ENCODE measurements around the gene DDX31.

Gene DDX31

GRCh38 chr9:132596200-132596599 is 73.6 kb downstream of the DDX31 start:
- DNase-seq (ENCODE audit: low read depth, low spot score), result no peak

GRCh38 chr9:132595319-132595718 is 74.5 kb downstream of the DDX31 start:
- no peak for DNase-seq (ENCODE audit: low read depth, low spot score)

DNA sequence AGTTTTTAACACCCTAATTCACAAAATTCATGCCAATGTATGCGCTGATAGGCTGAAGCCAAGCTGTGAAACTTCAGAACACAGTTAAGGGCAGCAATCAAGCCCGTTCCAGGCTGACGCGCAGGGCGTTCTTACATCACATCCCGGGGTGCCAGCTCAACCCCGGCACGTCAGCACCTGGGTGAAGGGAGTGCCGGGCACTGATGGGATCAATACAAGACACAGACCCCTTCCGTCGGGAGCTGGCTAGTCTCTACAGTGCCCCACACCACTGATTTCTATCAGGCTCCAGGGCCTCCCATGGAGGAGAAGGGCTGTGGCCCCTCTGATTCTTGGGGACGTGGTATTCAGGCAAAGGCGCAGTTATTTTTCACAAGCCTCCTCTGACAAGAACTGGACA is 75.4 kb downstream of the DDX31 start:
- no peak for DNase-seq (ENCODE audit: low read depth, low spot score)

DNA sequence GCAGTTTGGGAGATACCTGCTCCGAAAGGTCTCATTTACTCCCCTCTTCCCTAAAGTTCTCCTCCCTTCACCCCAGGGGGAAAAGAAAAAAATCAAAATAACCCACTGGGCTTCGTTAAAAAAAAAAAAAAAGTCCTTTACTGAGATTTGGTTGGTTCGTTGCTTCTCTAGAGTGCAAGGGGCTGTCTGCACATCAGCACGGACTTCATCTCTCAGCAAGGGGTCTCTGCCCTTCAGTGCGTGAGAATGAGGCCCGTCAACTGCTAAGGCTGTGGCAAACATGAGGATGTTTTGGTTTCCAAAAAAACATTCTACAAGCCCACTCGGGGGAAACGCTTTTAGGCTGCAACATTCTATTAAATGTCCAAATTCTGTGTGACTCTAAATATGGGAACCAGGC is 77.3 kb downstream of the DDX31 start:
- DNase-seq (ENCODE audit: low read depth, low spot score), result no peak

DNA sequence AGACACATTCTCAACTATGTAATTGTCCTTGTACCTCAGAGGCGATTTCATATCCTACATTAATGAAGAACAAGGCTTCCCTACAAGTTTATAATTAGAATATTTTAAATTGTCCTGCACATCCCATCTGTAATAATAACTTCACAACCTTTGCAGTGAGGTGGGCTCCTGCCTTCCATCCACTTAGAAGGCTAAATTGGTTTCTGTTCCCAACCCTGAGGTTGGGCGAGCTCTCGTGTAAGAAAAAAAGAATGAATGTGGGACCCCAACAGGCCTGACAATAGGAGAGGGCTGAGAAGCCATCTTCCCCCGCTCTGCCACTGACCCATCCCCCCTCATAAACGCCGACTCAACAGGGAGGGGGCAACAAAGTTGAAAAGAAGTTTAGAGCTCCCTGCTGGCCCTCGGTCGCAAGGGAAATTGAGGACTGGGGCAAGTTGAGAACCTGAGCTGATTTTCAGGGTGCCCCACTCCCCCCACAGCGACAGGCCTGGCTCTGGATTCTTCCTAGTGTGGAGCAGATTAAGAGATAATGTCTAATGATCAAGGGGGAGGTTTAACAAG is 78.0 kb downstream of the DDX31 start:
- no peak for DNase-seq (ENCODE audit: low read depth, low spot score)

DNA sequence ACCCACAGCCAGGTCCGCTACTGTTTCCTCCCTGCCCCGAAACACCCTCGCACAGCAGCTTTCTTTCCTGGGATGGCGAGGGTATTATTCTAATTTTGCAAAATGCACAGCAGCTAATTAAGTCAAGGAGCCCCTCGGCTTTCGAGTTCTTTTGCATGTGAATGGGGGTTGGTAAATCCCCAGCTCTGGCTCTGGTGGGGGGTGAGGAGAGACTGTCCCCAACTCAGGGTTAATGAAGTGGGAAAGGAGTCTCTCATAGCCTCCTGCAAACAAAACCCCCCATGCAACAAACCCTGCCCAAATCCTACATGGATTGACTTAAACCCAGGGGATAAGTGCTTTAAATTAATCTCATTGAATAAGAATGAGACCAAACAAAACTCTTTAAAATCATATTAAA is 78.5 kb downstream of the DDX31 start:
- DNase-seq (ENCODE audit: low read depth, low spot score), result no peak

DNA sequence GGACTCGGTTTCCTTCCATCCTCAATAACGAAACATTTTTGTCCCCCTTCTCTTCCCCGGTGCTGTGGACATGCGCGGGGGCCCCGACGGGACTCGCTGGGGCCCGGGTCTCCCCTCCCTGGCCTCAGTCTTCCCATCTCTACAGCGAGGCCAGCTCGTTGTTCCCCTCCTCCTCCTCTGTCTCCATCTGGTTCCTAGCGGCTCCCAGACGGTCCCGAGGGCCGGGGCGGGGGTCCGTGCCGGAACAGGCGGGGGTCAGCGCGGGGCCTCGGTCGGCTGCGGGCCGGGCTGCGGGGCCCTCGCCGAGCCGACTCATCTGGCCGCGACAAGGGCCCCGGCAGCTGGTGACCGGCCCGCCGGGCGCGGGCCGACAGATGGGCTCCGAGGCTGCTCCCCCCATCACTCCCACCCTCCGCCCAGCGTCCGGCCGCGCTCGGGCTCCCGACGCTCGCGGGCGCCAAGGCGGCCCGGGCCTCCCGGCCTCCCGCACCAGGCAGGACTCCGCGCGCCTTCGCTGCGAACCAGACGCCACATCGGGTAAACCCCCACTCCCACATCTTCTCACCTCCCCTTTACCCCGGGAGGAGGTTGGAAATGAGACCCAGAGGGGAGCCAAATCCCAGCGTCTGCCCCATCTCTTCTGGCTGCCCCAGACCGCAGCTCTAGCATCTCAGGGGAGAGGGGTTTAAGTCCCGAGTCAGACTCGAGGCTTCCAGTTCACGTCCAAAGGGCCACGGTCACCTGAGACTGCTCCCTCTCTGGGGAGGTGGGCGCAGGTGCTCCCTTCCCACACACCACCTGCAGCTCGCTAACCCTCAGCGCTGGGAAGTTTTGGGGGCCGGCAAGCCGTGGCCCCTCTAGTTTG is 79.2 kb downstream of the DDX31 start:
- no peak for DNase-seq (ENCODE audit: low read depth, low spot score)

DNA sequence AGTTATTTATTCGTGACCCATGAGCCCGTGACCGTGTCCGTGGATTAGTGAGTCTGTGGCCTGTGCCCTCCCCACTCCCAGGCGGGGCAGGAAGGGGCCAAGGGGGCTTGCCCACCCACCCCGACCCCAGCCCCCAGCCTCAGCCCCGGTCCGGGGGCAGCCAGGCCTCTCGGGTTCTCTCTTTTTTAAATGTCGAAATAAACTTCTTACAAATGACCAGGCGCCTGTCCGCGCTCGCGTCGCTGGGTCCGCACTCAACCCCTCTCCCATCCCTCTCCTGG is 79.8 kb downstream of the DDX31 start:
- DNase-seq (ENCODE audit: low read depth, low spot score), result no peak

DNA sequence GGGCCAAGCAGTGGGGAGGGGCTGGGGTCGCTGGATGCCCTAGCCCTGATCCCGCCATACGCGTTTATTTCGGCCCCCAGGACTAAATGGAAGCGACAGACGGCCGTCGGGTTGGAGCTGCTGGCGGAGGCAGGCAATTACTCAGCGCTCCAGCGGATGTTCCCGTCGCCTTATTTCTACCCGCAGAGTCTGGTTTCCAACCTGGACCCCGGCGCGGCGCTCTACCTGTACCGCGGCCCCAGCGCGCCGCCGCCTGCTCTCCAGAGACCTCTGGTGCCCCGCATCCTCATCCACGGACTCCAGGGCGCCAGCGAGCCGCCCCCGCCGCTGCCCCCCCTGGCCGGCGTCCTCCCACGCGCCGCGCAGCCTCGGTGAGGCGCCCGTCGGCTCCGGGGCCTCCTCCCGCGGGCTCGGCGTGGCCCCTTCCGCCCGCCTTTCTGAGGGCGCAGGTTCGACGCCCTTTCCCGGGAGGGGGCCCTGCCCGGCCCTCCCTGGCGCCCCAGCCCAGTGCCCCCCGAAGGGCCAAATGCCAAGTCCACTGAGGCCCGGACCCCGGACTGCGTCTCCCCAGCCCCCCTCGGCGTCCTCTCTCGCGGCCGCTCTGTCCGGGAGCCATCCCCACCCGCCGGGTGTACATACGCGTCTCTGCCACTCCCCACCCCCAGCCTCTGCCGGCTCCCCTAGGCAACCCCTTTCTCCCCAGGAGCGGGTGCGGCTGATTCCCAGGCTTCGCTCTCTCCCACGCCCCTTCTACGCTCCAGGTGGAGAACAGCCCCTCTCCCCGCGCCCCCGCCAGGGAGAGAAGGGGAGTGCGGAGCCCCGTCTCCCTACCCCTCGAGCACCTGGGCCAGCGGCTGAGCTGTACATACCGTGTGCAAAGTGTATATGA is 80.4 kb downstream of the DDX31 start:
- DNase-seq (ENCODE audit: low read depth, low spot score), result no peak

GRCh38 chr9:132588501-132589147 is 81.2 kb downstream of the DDX31 start:
- DNase-seq (ENCODE audit: low read depth, low spot score), result peak; percentile 68

- no peak for DNase-seq (ENCODE audit: low read depth, low spot score)
These were observed 81.7 kb downstream of the DDX31 start for GRCh38 chr9:132588098-132588497.

GRCh38 chr9:132587592-132587955 is 82.2 kb downstream of the DDX31 start:
- DNase-seq (ENCODE audit: low read depth, low spot score), result no peak

GRCh38 chr9:132586830-132587591 is 82.8 kb downstream of the DDX31 start:
- DNase-seq (ENCODE audit: low read depth, low spot score), result peak; percentile 47

GRCh38 chr9:132585954-132586829 is 83.6 kb downstream of the DDX31 start:
- peak; percentile 46 for DNase-seq (ENCODE audit: low read depth, low spot score)

DNA sequence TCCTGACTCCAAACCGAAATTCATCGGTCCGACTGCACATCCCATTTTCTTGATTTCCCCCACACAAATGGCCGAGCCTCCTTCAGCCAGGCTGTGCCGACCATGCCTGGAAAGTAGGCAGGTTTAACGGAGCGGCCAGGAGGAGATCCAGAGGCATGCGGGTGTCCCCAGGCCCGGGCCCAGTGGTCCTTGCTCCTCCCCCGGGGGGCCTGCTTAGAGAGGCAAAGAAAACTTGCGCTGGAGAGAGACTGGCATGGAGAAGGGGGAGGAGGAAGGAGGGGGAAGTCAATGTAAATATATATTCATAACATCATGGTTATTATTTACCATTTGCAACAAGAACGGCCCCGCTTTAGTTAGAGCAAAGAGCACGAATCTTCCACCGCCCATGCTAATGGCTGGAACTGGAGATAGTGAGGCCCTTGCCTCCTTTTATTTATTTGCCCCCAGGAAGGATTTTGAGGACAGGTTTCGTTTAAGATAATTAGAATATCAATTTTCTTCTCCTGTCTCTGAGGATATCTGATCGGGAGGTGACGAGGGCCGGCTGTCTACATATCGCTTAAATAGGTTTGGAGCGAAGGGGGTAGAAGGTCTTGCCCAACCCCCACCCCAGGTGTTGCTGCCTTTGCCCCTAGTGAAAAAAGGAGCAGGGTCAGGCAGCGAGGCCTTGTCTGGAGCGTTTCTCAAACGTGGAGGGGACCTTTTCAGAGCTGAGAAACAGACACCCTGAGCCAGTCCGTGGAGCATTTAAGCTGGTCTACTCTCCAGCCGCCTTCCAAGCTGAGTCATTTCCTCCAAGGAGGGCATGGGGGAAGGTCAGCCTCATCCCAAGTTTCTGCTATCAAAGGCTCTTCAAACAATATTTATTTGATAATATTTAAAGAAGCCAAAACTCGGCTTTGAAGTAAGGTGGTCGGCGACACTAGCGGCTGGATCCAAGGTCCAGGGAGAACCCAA is 84.9 kb downstream of the DDX31 start:
- DNase-seq (ENCODE audit: low read depth, low spot score), result no peak

GRCh38 chr9:132583584-132584304 is 86.0 kb downstream of the DDX31 start:
- no peak for DNase-seq (ENCODE audit: low read depth, low spot score)

DNA sequence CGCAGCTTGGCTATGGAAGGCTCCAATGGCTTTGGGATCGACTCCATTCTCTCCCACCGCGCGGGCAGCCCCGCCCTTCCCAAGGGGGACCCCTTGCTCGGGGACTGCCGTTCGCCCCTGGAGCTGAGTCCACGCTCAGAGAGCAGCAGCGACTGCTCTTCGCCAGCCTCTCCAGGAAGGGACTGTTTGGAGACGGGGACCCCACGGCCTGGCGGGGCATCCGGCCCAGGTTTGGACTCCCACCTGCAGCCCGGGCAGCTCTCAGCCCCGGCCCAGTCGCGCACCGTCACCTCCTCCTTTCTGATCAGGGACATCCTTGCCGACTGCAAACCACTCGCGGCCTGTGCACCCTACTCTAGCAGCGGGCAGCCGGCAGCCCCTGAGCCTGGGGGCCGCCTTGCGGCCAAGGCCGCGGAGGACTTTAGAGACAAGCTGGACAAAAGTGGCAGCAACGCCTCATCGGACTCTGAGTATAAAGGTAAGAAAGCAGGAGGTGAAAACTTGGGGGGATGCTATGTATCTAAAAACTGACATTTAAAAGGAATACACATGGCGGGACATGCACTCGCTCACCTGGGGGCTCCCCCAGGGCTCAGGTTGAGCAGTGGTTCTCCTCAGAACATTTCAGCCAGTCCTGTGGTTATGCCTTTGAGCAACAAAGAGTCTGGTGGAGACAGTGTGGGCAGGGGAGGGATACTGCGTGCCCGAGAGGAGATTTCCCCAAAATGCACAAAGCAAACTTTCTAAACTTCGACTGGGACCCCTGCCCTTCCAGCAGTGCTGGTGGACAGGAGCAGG is 86.8 kb downstream of the DDX31 start:
- DNase-seq (ENCODE audit: low read depth, low spot score), result no peak

DNA sequence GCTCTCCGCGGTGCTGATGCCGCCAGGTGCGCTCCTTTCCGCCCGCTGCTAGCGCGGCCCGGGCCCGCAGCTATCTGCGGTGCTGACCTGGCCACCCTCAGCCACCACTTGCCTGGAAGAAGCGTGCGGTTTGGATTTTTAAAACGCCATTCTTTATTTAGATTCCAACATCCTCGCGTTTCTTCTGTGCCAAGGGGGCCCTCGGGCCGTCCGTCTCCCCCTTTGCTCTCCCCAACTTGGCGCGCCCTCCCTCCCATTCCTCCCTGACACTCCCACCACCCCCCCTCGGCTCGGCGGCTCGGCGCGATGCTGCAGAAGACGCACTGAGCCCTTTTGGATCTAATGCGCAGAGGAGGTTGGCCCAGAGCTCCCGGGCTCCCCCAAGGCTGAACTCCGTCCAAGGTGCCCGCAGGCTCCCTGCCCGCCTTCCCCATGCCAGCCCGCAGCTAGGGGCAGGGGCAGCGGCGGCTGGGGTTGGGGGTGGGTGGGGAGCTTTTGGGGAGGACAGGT is 87.5 kb downstream of the DDX31 start, which contains the start of gene BARHL1:
BARHL1 (plus strand) TSS at position 331 of the 510 bp plus-strand sequence. CDS start 192 bp downstream, outside the sequence.
- no peak for DNase-seq (ENCODE audit: low read depth, low spot score)

Measured in ELF-1 (cell line).